NCI-H146 (cell line): ENCODE measurements around the gene CBFA2T3.

Source experiments
- DNase-seq: peaks from one replicate; lab custom pipeline; 2025; lab: John Stamatoyannopoulos, UW

The CBFA2T3 gene

GRCh38 chr16:88976366-88977017 is 515 bp downstream of the CBFA2T3 start:
- DNase-seq, result no peak

- no peak for DNase-seq
These were observed 1.4 kb downstream of the CBFA2T3 start for GRCh38 chr16:88975511-88976061.

DNA sequence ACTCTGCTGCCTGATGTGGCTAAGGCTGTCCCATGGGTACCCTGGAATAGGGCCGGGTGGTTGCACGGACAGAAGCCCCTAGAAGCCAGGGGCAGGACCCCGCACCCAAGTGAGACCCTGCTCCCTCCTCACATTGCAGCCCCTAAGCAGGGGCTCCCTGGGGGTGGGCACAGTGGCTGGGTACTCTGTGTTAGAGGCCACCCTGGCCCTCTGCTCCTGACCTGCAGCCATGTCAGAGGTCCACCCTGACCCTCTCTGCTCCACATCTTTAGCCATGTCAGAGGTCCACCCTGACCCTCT is 2.1 kb downstream of the CBFA2T3 start:
- no peak for DNase-seq

DNA sequence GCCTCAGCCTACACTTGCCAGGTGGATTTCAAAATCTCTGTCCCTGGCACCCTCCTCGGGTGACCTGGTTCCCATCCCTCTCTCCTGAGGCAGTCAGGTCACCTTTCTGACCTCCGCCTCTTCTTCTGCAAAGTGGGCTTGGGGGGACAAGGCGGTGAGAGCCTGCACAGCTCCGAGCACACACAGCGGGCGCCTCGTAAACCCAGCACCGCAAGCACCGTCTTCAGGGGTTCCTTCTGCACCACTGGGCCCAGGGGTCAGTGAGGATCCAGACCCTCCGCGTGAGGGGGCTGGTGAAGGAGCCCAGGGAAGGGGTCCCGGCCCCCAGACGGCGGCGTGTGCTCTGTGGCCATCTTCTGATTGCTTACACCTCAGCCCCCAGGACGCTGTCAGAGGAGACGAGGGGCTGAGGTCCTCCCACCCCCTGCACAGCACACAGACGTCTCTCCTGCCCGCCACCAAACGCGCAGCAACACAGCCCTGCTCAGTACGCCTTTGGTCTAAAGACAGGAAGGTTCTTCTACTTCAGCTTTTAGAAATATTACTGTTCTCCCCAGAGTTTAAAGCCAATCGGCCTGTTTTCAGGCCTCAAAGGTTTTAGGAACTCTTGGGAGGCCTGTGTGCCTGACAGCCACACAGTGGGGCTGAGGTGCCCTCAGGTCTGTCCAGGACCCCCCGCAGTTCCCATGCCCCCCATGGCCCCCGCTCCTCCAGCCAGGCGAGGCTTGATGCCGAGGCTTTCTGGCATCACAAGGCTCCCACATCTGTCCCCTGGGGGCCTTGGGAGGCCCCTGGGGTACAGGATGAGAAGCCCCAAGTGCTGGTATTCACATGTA is 2.7 kb downstream of the CBFA2T3 start:
- DNase-seq, result no peak

DNA sequence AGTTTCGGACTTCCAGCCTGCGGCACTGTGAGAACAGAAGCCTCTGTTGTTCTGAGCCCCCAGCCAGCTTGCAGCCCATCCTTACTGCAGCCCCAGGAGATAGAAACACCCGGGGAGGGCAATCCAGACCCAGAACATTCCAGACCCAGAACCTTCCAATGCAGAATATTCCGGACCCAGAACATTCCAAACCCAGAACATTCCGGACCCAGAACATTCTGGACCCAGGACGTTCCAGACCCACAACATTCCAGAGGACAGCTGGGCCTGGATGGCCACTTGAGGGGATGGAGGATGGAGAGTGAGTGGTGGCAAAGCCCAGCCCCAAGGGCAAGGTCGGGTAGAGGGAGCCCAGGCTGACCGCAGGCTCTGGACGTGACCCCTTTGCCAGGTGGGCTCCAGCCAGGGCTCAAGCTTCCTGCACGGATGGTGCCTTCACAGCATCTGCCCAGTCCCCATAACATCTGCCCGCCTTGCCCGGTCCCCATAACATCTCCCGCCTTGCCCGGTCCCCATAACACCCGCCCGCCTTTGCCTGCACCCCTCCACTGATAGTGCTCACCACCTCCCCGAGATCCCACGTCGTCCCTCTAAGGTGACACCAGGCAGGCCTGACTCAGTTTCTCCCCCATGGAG is 3.5 kb downstream of the CBFA2T3 start:
- DNase-seq, result no peak

DNA sequence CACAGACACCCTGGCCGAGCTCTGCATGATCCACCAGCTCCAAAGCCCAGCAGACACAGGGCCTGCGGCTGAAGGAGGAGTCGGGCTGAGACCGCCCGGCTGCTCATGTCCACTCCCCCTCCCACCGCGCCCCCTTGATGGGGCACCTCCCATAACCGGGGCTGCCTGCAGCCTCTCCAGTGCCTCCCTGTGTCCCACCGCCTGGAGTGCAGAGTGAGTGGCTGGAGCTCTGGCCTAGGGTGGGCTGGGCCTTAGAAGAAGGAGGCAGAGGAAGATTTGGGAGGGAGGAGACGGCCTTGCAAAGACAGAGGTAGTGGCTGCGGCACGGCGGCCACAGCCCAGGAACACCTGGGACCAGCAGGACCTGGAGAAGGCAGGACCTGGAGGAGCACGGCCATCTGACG is 4.0 kb downstream of the CBFA2T3 start:
- DNase-seq, result no peak

GRCh38 chr16:88972349-88972748 is 4.7 kb downstream of the CBFA2T3 start:
- no peak for DNase-seq

- DNase-seq, result no peak
These were observed 5.5 kb downstream of the CBFA2T3 start for GRCh38 chr16:88971371-88972097.

GRCh38 chr16:88970539-88971065 is 6.4 kb downstream of the CBFA2T3 start:
- DNase-seq, result no peak

DNA sequence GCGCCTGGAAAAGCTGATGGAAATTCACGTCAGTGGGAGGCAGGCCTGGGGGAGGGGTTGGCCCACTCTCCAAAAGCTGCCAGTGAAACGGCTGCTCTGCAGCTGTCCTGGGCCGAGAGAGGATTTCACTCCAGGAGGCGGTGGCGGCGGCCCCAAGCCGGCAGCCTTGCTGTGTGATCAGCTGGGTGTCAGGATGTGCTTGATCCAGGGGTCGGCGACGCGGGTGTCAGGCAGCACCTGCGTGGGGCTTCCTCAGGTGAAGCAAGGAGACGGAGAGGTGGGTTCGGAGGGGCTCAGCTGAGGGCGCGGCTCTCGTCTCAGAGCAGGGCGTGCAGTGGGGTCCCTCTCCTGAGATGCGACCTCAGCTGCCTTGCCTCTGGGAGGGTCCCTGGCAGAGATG is 7.0 kb downstream of the CBFA2T3 start:
- DNase-seq, result no peak

GRCh38 chr16:88969361-88969831 is 7.6 kb downstream of the CBFA2T3 start:
- no peak for DNase-seq

DNA sequence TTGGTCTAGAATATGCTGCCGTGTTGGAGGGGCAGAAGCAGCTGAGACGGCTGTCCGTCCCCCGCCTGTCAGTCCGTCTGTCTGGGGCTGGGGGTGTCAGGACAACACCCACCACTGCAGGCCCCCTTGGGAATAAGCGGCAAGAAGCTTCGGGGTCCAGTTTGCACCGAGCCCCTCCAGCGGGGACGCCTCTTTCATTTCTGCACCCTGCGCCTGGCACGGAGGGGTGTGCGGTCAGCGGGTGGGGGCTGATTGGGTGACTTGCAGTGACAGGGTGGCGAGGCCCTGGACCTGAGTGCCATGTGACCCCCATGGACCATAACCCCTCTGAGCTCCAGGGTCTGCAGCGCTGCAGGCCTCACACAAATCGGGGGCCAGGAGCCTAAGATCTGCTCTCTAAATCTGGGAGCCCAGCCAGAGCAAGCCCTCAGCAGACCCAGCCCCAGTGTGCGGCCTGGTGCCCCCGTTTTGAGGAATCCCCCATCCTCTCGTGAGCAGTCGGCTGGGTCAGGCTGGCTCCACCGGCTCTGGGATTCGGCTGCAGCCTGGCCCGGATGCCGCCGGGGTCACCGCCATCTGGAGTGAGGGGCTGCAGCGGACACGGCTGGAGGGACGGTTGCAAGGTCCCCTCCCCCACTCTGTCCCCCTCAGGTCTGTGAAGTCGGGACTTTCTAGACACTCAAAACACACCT is 8.3 kb downstream of the CBFA2T3 start:
- DNase-seq, result no peak

DNA sequence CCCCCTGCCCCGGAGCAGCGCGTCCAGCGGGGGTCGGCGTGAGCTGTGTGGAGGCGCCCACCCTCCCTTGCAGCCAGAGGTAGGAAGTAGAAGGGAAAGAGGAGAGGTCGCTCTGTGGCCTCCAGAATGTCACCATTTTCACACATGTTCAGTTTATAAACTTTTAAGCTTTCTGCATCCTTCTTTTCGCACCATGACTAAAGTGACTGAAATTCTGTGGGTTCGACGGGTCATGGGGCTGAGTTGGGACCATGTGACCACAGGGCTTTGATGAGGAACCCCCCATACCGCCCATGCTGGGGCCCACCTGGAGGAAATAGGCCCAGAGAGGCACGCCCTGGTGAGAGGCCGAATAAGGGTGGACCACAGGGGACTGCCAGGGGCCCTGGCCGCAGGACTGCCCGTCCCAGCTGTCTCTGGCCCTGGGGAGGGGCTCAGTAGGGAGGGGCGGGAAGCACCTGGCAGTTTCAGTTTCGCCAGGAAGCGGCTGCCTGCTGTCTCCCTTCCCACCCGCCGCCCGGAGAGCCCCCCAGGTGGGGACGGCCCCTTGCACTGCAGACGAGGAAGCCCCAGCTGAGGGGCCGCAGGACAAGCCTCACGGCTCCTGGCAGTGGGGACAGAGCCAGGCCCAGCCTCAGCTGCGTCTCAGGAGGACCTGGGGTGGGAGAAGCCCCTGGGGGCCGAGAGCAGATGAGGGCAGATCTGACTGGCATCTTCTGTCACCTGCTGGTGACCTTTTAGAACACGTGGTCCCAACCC is 9.0 kb downstream of the CBFA2T3 start:
- DNase-seq, result no peak

GRCh38 chr16:88966986-88967829 is 9.8 kb downstream of the CBFA2T3 start:
- no peak for DNase-seq

DNA sequence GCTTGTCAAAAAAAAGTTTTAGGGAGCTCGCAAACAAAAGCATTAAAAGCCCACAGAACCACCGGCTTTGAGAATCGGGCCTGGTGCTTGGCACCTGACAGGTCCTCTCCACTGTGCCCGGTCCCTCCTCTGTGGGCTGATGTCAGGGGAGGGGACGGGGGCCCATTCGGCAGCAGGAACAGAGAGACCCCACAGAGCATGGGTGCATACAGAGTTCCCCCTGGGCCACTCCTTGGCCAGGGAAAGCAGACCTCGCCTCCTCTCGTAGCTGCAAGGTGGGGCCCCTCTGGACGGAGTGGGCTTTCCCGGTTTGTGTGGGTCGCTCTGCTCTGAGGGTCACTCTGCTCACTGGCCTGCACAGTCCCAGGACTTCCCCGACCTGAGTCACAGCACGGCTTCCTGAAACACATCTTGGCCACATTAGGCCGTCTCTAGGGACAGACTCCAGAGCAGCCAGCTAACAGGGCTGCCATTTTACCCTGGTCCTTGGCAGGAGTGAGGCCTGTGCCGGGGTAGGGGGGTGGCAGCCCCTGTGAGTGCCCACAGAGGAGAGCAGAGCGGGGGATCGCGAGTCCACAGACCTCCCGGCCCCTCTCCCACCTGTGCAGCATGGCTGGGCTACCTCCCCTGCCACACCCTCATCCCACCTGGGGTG is 11.1 kb downstream of the CBFA2T3 start:
- no peak for DNase-seq

GRCh38 chr16:88965411-88965810 is 11.6 kb downstream of the CBFA2T3 start:
- no peak for DNase-seq

- no peak for DNase-seq
These were observed 12.4 kb downstream of the CBFA2T3 start for GRCh38 chr16:88964636-88965035.

- DNase-seq, result no peak
These were observed 13.4 kb downstream of the CBFA2T3 start for GRCh38 chr16:88963583-88963982.
